IMR-90 (cell line): ENCODE measurements around the gene OPRL1. TPM values are rescaled to one million over a fixed set of nuclear protein-coding genes. Genes with fewer than 3 reads are reported as not detected.

ENCODE experiments used
- ATAC-seq: fragments of 200-7000 bp; cut with Tn5 transposase; 2 replicates; pipeline ENCODE4 v1.9.1; 2020; ENCODE audit warnings: low read depth, mild to moderate bottlenecking, moderate library complexity
- BruUV-seq: library from RNA; stranded (reverse); fragments of 400-500 nt; replicated peaks from 2 replicates; lab custom pipeline; 2021; lab: Mats Ljungman, UMichigan
- CTCF ChIA-PET: fragments of 300-600 bp; formaldehyde crosslinking; extraction: SDS; loops from one replicate; lab custom pipeline; 2021; ENCODE audit warnings: antibody characterized with exemption; lab: Yijun Ruan, JAX
- POLR2A ChIA-PET: fragments of 300-600 bp; sonication (Branson Sonifier 250); formaldehyde crosslinking; loops from one replicate; lab custom pipeline; 2022; ENCODE audit warnings: antibody characterized with exemption; ENCODE audit not compliant: unreplicated experiment; lab: Charles Lee
- DNase-seq: peaks from one replicate; pipeline ENCODE4 v3.0.0; 2013
- H2AFZ ChIP-seq: replicated peaks from 2 replicates; pipeline ENCODE3; 2013; ENCODE audit warnings: low read length, mild to moderate bottlenecking; ENCODE audit not compliant: poor library complexity
- H2AK5ac ChIP-seq: 2 replicates; pipeline ENCODE4 v1.6.1; 2013; ENCODE audit warnings: low read depth, low read length, inconsistent platforms
- H2AK9ac ChIP-seq: replicated peaks from 2 replicates; pipeline ENCODE3; 2013; ENCODE audit warnings: mild to moderate bottlenecking, low read depth, low read length, moderate library complexity; ENCODE audit not compliant: poor library complexity
- H2BK120ac ChIP-seq: 2 replicates; pipeline ENCODE4 v1.6.1; 2013; ENCODE audit warnings: low read depth, low read length, inconsistent platforms
- H2BK15ac ChIP-seq: 3 replicates; pipeline ENCODE4 v1.6.1; 2013; ENCODE audit warnings: low read depth, low read length, inconsistent platforms
- H2BK20ac ChIP-seq: 2 replicates; pipeline ENCODE4 v1.6.1; 2013; ENCODE audit warnings: low read depth, mild to moderate bottlenecking, inconsistent platforms, low read length, moderate library complexity
- H2BK5ac ChIP-seq: 2 replicates; pipeline ENCODE4 v1.6.1; 2013; ENCODE audit warnings: mild to moderate bottlenecking, low read depth, low read length, inconsistent platforms; ENCODE audit not compliant: poor library complexity, severe bottlenecking
- H3K14ac ChIP-seq: replicated peaks from 2 replicates; pipeline ENCODE4 v1.6.1; 2013; ENCODE audit warnings: low read depth, low read length, inconsistent platforms
- H3K18ac ChIP-seq: 2 replicates; pipeline ENCODE4 v1.6.1; 2013; ENCODE audit warnings: low read depth, low read length, control low read depth
- H3K23ac ChIP-seq: 2 replicates; pipeline ENCODE4 v1.6.1; 2013; ENCODE audit warnings: low read depth, low read length, inconsistent platforms
- H3K27ac ChIP-seq: 2 replicates; pipeline ENCODE4 v1.5.1; 2013; ENCODE audit warnings: mild to moderate bottlenecking, control low read depth, low read length; ENCODE audit not compliant: insufficient read depth
- H3K27me3 ChIP-seq: 2 replicates; pipeline ENCODE4 v1.6.1; 2013; ENCODE audit warnings: low read length; ENCODE audit not compliant: control insufficient read depth, insufficient read depth
- H3K36me3 ChIP-seq: 2 replicates; pipeline ENCODE4 v1.6.1; 2013; ENCODE audit warnings: low read length, mixed read lengths; ENCODE audit not compliant: control insufficient read depth, insufficient read depth
- H3K4ac ChIP-seq: 2 replicates; pipeline ENCODE4 v1.6.1; 2013; ENCODE audit warnings: low read depth, low read length, inconsistent platforms
- H3K4me1 ChIP-seq: 2 replicates; pipeline ENCODE4 v1.6.1; 2013; ENCODE audit warnings: low read length, mixed read lengths; ENCODE audit not compliant: control insufficient read depth, insufficient read depth
- H3K4me2 ChIP-seq: 2 replicates; pipeline ENCODE4 v1.6.1; 2013; ENCODE audit warnings: low read depth, mild to moderate bottlenecking, control low read depth, low read length, moderate library complexity
- H3K4me3 ChIP-seq: 2 replicates; pipeline ENCODE4 v1.5.1; 2013; ENCODE audit warnings: low read depth, mild to moderate bottlenecking, control low read depth, low read length, moderate library complexity; ENCODE audit not compliant: insufficient read depth
- H3K56ac ChIP-seq: 2 replicates; pipeline ENCODE4 v1.6.1; 2013; ENCODE audit warnings: low read length, inconsistent platforms; ENCODE audit not compliant: insufficient read depth; ENCODE audit errors: extremely low read depth
- H3K79me1 ChIP-seq, 2 experiments: 2 replicates each; pipeline ENCODE4 v1.6.1; 2013; ENCODE audit warnings: low read length in 2 of 2, inconsistent platforms in 1 of 2, low read depth in 1 of 2
- H3K9ac ChIP-seq: 2 replicates; pipeline ENCODE4 v1.6.1; 2013; ENCODE audit warnings: low read depth, low read length, control low read depth
- H3K9me1 ChIP-seq: 2 replicates; pipeline ENCODE4 v1.6.1; 2013; ENCODE audit warnings: low read length, inconsistent platforms; ENCODE audit not compliant: insufficient read depth
- H3K9me3 ChIP-seq: 2 replicates; pipeline ENCODE4 v1.6.1; 2013; ENCODE audit warnings: low read length; ENCODE audit not compliant: control insufficient read depth, insufficient read depth
- H4K20me1 ChIP-seq: 2 replicates; pipeline ENCODE4 v1.6.1; 2013; ENCODE audit warnings: low read length, inconsistent platforms; ENCODE audit not compliant: insufficient read depth
- H4K5ac ChIP-seq: 2 replicates; pipeline ENCODE4 v1.6.1; 2013; ENCODE audit warnings: mild to moderate bottlenecking, low read depth, low read length, control low read depth
- H4K8ac ChIP-seq, 2 experiments: 2 replicates each; pipeline ENCODE4 v1.6.1; 2013; ENCODE audit warnings: low read depth in 2 of 2, low read length in 2 of 2, control low read depth in 1 of 2, inconsistent platforms in 1 of 2
- H4K91ac ChIP-seq: 2 replicates; pipeline ENCODE4 v1.6.1; 2013; ENCODE audit warnings: low read depth, low read length, inconsistent platforms; ENCODE audit not compliant: insufficient read depth
- MAFK ChIP-seq: IDR thresholded peaks from 2 replicates; pipeline ENCODE4 v1.6.1; 2012; ENCODE audit warnings: low read depth, low read length, improper control_type of control experiment
- RCOR1 ChIP-seq: IDR thresholded peaks from 2 replicates; pipeline ENCODE4 v1.6.1; 2012; ENCODE audit warnings: mild to moderate bottlenecking, low read length, improper control_type of control experiment; ENCODE audit not compliant: insufficient replicate concordance
- RFX5 ChIP-seq: IDR thresholded peaks from 2 replicates; pipeline ENCODE4 v1.8.0; 2012; ENCODE audit warnings: low read depth, mild to moderate bottlenecking, low read length, moderate library complexity
- WGBS, 2 experiments: methylation state at CpG; one replicate each; pipeline versions ENCODE4 v1.1.5 to v1.1.7; 2013; ENCODE audit warnings: missing lambda C conversion rate in 2 of 2; ENCODE audit not compliant: insufficient read length in 1 of 2; ENCODE audit errors: extremely low coverage in 2 of 2; 5-methylcytosine and 5-hydroxymethylcytosine counted together
- dilution Hi-C: fragments of 300-500 bp; cut with HindIII; formaldehyde crosslinking; loops from one replicate; pipeline ENCODE4 v1.14.3; 2018; ENCODE audit warnings: low sequenced_read_pairs; ENCODE audit not compliant: unreplicated experiment
- in situ Hi-C: fragments of 300-500 bp; cut with MboI; formaldehyde crosslinking; loops from 3 replicates; pipeline ENCODE4 v1.14.3; 2019; ENCODE audit warnings: low sequenced_read_pairs, inconsistent platforms, mixed read lengths
- intact Hi-C: fragments of 100-400 bp; cut with micrococcal nuclease; formaldehyde crosslinking; loops from 2 replicates; pipeline ENCODE4 v1.10.0; 2022
- microRNA-seq, 2 experiments: library from miRNA; stranded (forward) in 1 of 2; unstranded in 1 of 2; fragments of 10-50 nt in 1 of 2; fragments of <30 nt in 1 of 2; gene quantifications in 1 of 2; microRNA quantifications in 1 of 2; one replicate each; pipeline versions ENCODE3 to v1.1.0; 2013 to 2020; ENCODE audit not compliant: insufficient read depth in 1 of 2, insufficient read length in 1 of 2, unreplicated experiment in 1 of 2
- polyA plus RNA-seq, 3 experiments: library from polyadenylated mRNA; depleted of rRNA; stranded (reverse); fragments of >200 nt; gene quantifications; 2 replicates each; pipeline ENCODE4 v1.2.3, GENCODE V29; 2012; ENCODE audit warnings: low replicate concordance in 1 of 3
- small RNA-seq, 5 experiments: library from RNA; depleted of rRNA; stranded (forward); fragments of <200 nt; gene quantifications; one replicate each; pipeline ENCODE3, GENCODE V24; 2012
- total RNA-seq: library from RNA; depleted of rRNA; stranded (reverse); fragments of >200 nt; gene quantifications from 2 replicates; pipeline ENCODE4 v1.2.3, GENCODE V29; 2012; rRNA removed

The OPRL1 gene
- total and polyA plus RNA-seq, 2 of the 4 experiments (the other 2 are of a cell fraction), result 0.36 to 1.2 TPM

DNA sequence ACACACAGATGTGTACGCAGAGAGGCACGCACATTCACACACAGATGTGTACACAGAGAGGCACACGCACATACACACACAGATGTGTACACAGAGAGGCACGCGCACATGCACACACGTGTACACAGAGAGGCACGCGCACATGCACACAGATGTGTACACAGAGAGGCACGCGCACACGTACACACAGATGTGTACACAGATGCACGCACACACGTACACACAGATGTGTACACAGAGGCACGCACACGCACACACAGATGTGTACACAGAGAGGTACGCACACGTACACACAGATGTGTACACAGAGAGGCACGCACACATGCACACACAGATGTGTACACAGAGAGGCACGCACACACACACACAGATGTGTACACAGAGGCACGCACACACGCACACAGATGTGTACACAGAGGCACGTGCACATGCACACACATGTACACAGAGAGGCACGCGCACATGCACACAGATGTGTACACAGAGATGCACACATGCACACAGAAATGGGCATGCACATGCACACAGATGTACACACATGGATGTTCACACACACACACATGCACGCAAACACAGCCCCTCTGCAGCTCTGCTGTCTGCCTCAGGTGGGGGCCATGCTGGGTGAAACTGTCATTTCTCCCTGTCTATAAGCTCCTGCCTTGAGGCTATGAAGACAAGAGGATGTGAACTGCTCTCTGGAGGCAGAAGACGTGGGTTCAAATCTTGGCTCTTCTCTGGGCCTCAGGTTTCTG, 70.1 kb downstream of the OPRL1 start:
- ChIA-PET POLR2A (no interaction called here), CTCF (no interaction called here)
- Histone ChIP-seq H3K27ac (no peak overlapping the region), H2BK15ac (no peak overlapping the region), H3K4me3 (no peak overlapping the region), H2BK120ac (no peak overlapping the region), H3K9ac (no peak overlapping the region), H3K36me3 (no peaks in the 10 kb centered on the region), H4K20me1 (no peaks in the 10 kb centered on the region; the same call in 1 of the 2 replicates), H2AK5ac (no peak overlapping the region), H3K18ac (no peak overlapping the region), H3K56ac (no peak overlapping the region), H3K14ac (no peak overlapping the region), H3K23ac (no peak overlapping the region), H3K9me3 (peaks cover 7% of the 10 kb centered on the region), H3K79me1 (no peaks in the 10 kb centered on the region), H3K4ac (no peak overlapping the region), H2BK5ac (no peak overlapping the region), H3K27me3 (peaks cover 10% of the 10 kb centered on the region), H4K8ac (no peak overlapping the region), H2AFZ (peak overlapping the region; percentile 48), H3K4me2 (no peak overlapping the region), H2AK9ac (no peak overlapping the region), H4K91ac (no peak overlapping the region), H2BK20ac (no peak overlapping the region), H4K5ac (no peak overlapping the region), H3K9me1 (peaks cover 3% of the 10 kb centered on the region; the same call in 1 of the 2 replicates), H3K4me1 (no peaks in the 10 kb centered on the region)
- intact Hi-C loops (no loop called here), dilution Hi-C loops (no loop called here), in situ Hi-C loops (no loop called here)
- DNase-seq (no peak), ATAC-seq (no peak)
- WGBS, 2 experiments, result 89% methylated on average over 24 of the region's 26 CpGs; no CpG with 5 or more reads in 1 of the 2 experiments
- TF ChIP-seq MAFK, result no peak
- no peak for TF ChIP-seq RFX5
- TF ChIP-seq RCOR1, result no peak
- no TSS peak for BruUV-seq

Small RNA genes within 50 kb of the gene (microRNA-seq; reads per million reads assigned to microRNA genes)
- not detected for gene AL355803.1 (ENCODE audit: insufficient read depth, insufficient read length)
- gene MIR6813 (ENCODE audit: insufficient read depth in 1 of 2, insufficient read length in 1 of 2, unreplicated experiment in 1 of 2), result 0 to 1.1 reads per million in 2 experiments

Small RNA genes within 50 kb of the gene (small RNA-seq; reads per million reads assigned to genes)
- gene AL355803.1, result 0 reads per million in 5 experiments
- 0 to 1.2 (median 0.51) reads per million in 5 experiments for gene MIR6813

Other genes with a start within 250 kb of the OPRL1 start
- 14.9 and 15.3 TPM in 2 replicates for gene ZBTB46, start 248.8 kb upstream of the OPRL1 start, total RNA-seq
- 4.2 and 4.3 TPM in 2 replicates for gene ZBTB46, start 248.8 kb upstream of the OPRL1 start, polyA plus RNA-seq (2012; rRNA removed)
- not detected in 2 replicates for gene ABHD16B, start 218.6 kb upstream of the OPRL1 start, total RNA-seq
- 0.05 TPM in 1 of 2 replicates, not detected in the other for gene ABHD16B, start 218.6 kb upstream of the OPRL1 start, polyA plus RNA-seq (2012; rRNA removed)
- gene TPD52L2, start 214.8 kb upstream of the OPRL1 start, total RNA-seq, result 113 and 119 TPM in 2 replicates
- 189 and 191 TPM in 2 replicates for gene TPD52L2, start 214.8 kb upstream of the OPRL1 start, polyA plus RNA-seq (2012; rRNA removed)
- 45.2 and 46.9 TPM in 2 replicates for gene DNAJC5, start 185.0 kb upstream of the OPRL1 start, total RNA-seq
- gene DNAJC5, start 185.0 kb upstream of the OPRL1 start, polyA plus RNA-seq (2012; rRNA removed), result 35.6 and 36.3 TPM in 2 replicates
- 16.7 and 18.3 TPM in 2 replicates for gene UCKL1, start 123.7 kb upstream of the OPRL1 start, total RNA-seq
- 54.7 and 58.6 TPM in 2 replicates for gene UCKL1, start 123.7 kb upstream of the OPRL1 start, polyA plus RNA-seq (2012; rRNA removed)
- 6.4 and 6.5 TPM in 2 replicates for gene ZNF512B, start 110.2 kb upstream of the OPRL1 start, total RNA-seq
- 15.6 and 15.9 TPM in 2 replicates for gene ZNF512B, start 110.2 kb upstream of the OPRL1 start, polyA plus RNA-seq (2012; rRNA removed)
- gene SAMD10, start 100.4 kb upstream of the OPRL1 start, total RNA-seq, result 0.54 and 0.56 TPM in 2 replicates
- 4.0 and 4.1 TPM in 2 replicates for gene SAMD10, start 100.4 kb upstream of the OPRL1 start, polyA plus RNA-seq (2012; rRNA removed)
- gene PRPF6, start 99.0 kb upstream of the OPRL1 start, total RNA-seq, result 68.6 and 71.3 TPM in 2 replicates
- gene PRPF6, start 99.0 kb upstream of the OPRL1 start, polyA plus RNA-seq (2012; rRNA removed), result 38.5 and 43.5 TPM in 2 replicates
- gene C20orf204, start 43.9 kb upstream of the OPRL1 start, total RNA-seq, result 0.18 and 0.28 TPM in 2 replicates
- 0.09 and 0.11 TPM in 2 replicates for gene C20orf204, start 43.9 kb upstream of the OPRL1 start, polyA plus RNA-seq (2012; rRNA removed)
- not detected in 2 replicates for gene SOX18, start 30.4 kb upstream of the OPRL1 start, total RNA-seq
- not detected in 2 replicates for gene SOX18, start 30.4 kb upstream of the OPRL1 start, polyA plus RNA-seq (2012; rRNA removed)
- gene TCEA2, start 16.9 kb upstream of the OPRL1 start, total RNA-seq, result 8.9 and 9.3 TPM in 2 replicates
- gene TCEA2, start 16.9 kb upstream of the OPRL1 start, polyA plus RNA-seq (2012; rRNA removed), result 28.9 and 30.0 TPM in 2 replicates
- 7.7 and 8.1 TPM in 2 replicates for gene RGS19, start 564 bp upstream of the OPRL1 start, total RNA-seq
- gene RGS19, start 564 bp upstream of the OPRL1 start, polyA plus RNA-seq (2012; rRNA removed), result 17.5 and 21.5 TPM in 2 replicates
- not detected in 2 replicates for gene LKAAEAR1, start 4.3 kb downstream of the OPRL1 start, total RNA-seq
- 0.16 and 0.21 TPM in 2 replicates for gene LKAAEAR1, start 4.3 kb downstream of the OPRL1 start, polyA plus RNA-seq (2012; rRNA removed)
- gene NPBWR2, start 27.5 kb downstream of the OPRL1 start, total RNA-seq, result not detected in 2 replicates
- not detected in 2 replicates for gene NPBWR2, start 27.5 kb downstream of the OPRL1 start, polyA plus RNA-seq (2012; rRNA removed)
- gene MYT1, start 84.4 kb downstream of the OPRL1 start, total RNA-seq, result not detected in 2 replicates
- gene MYT1, start 84.4 kb downstream of the OPRL1 start, polyA plus RNA-seq (2012; rRNA removed), result not detected in 2 replicates
- gene PCMTD2, start 175.7 kb downstream of the OPRL1 start, total RNA-seq, result 28.3 and 30.3 TPM in 2 replicates
- gene PCMTD2, start 175.7 kb downstream of the OPRL1 start, polyA plus RNA-seq (2012; rRNA removed), result 20.2 and 23.6 TPM in 2 replicates